HL-60 (cell line): ENCODE measurements around the gene LYVE1.

Experiments used
- DNase-seq, 2 experiments: peaks; one replicate each; pipeline ENCODE4 v3.0.0-alpha.2; 2010 to 2020; ENCODE audit warnings: low read depth in 1 of 2, low spot score in 1 of 2
- H3K27ac ChIP-seq: fragments of 250-450 bp; sonication (Bioruptor Pico); replicated peaks from 2 replicates; pipeline ENCODE4 v1.5.1; 2020; ENCODE audit warnings: mild to moderate bottlenecking, moderate library complexity
- H3K27me3 ChIP-seq: fragments of 250-450 bp; sonication (Bioruptor Pico); 2 replicates; pipeline ENCODE4 v1.5.1; 2021; ENCODE audit warnings: mild to moderate bottlenecking, moderate library complexity; ENCODE audit not compliant: insufficient read depth, poor library complexity, severe bottlenecking
- H3K4me3 ChIP-seq: replicated peaks from 2 replicates; pipeline ENCODE4 v1.5.1; 2011; ENCODE audit warnings: mild to moderate bottlenecking, control low read depth, low read length; ENCODE audit not compliant: insufficient read depth
- GABPA ChIP-seq: IDR thresholded peaks from 2 replicates; pipeline ENCODE4 v1.6.1; 2012; ENCODE audit warnings: low read depth
- POLR2AphosphoS5 ChIP-seq: IDR thresholded peaks from 2 replicates; pipeline ENCODE4 v1.6.1; 2012; ENCODE audit warnings: low read depth
- SPI1 ChIP-seq: IDR thresholded peaks from 2 replicates; pipeline ENCODE4 v1.6.1; 2012; ENCODE audit warnings: low read depth, mild to moderate bottlenecking, borderline replicate concordance
- TF ChIP-seq, protein P1 (sequence below): IDR thresholded peaks from 2 replicates; pipeline ENCODE4 v1.6.1; 2012; ENCODE audit warnings: low read depth; ENCODE audit not compliant: insufficient replicate concordance
- TF ChIP-seq, protein P2 (sequence below): IDR thresholded peaks from one replicate; pipeline ENCODE4 v1.5.1; 2011; ENCODE audit warnings: low read length, control low read depth, inconsistent platforms; ENCODE audit not compliant: insufficient read depth

LYVE1 gene

DNA sequence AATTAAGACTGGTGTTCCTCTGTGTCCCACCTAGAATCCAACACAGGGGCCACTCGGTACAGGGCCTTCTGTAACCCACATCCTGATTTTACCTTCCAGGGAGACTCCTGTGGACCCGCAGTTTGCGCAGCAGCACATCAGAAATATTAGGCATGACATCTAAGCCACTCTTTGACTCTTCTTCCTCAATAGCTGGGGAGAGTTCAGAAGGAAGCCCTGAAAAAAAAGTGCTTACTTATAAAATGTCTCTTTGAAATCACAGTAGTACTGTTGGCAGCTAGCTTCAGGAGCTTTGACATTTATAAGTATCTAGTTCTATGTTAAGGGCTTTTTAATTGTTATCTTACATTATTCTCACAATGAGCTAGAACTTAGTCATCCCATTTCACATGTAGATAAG, 41.2 kb upstream of the LYVE1 start:
- no peaks in the 10 kb centered on the region for H3K27me3 ChIP-seq
- H3K27ac ChIP-seq: no peak overlapping the region
- no peak overlapping the region for H3K4me3 ChIP-seq
- TF ChIP-seq SPI1: no peak
- TF ChIP-seq, protein P1, sequence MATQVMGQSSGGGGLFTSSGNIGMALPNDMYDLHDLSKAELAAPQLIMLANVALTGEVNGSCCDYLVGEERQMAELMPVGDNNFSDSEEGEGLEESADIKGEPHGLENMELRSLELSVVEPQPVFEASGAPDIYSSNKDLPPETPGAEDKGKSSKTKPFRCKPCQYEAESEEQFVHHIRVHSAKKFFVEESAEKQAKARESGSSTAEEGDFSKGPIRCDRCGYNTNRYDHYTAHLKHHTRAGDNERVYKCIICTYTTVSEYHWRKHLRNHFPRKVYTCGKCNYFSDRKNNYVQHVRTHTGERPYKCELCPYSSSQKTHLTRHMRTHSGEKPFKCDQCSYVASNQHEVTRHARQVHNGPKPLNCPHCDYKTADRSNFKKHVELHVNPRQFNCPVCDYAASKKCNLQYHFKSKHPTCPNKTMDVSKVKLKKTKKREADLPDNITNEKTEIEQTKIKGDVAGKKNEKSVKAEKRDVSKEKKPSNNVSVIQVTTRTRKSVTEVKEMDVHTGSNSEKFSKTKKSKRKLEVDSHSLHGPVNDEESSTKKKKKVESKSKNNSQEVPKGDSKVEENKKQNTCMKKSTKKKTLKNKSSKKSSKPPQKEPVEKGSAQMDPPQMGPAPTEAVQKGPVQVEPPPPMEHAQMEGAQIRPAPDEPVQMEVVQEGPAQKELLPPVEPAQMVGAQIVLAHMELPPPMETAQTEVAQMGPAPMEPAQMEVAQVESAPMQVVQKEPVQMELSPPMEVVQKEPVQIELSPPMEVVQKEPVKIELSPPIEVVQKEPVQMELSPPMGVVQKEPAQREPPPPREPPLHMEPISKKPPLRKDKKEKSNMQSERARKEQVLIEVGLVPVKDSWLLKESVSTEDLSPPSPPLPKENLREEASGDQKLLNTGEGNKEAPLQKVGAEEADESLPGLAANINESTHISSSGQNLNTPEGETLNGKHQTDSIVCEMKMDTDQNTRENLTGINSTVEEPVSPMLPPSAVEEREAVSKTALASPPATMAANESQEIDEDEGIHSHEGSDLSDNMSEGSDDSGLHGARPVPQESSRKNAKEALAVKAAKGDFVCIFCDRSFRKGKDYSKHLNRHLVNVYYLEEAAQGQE: no peak
- TF ChIP-seq, protein P2, sequence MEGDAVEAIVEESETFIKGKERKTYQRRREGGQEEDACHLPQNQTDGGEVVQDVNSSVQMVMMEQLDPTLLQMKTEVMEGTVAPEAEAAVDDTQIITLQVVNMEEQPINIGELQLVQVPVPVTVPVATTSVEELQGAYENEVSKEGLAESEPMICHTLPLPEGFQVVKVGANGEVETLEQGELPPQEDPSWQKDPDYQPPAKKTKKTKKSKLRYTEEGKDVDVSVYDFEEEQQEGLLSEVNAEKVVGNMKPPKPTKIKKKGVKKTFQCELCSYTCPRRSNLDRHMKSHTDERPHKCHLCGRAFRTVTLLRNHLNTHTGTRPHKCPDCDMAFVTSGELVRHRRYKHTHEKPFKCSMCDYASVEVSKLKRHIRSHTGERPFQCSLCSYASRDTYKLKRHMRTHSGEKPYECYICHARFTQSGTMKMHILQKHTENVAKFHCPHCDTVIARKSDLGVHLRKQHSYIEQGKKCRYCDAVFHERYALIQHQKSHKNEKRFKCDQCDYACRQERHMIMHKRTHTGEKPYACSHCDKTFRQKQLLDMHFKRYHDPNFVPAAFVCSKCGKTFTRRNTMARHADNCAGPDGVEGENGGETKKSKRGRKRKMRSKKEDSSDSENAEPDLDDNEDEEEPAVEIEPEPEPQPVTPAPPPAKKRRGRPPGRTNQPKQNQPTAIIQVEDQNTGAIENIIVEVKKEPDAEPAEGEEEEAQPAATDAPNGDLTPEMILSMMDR: no peak
- no peak for TF ChIP-seq GABPA
- no peak for TF ChIP-seq POLR2AphosphoS5
- DNase-seq: no peak

DNA sequence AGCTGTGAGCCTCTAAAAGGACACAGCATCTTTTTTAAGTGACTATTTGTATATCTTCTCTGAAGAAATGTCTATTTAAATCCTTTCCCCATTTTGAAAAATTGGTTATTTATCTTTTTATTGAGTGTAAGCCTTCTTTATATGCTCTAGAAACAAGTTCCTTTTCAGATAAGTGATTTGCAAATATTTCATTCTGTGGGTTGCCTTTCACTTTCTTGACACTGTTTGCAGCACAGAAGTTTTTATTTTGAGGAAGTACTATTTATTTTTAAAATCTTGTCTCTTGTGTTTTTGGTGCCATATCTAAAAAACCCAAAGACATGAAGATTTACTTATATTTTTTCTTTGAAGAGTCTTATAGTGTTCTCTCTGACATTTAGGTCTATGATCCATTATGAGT, 40.1 kb upstream of the LYVE1 start:
- no peak overlapping the region for H3K4me3 ChIP-seq
- TF ChIP-seq, protein P1: no peak
- TF ChIP-seq, protein P2: no peak
- TF ChIP-seq SPI1 (no peak), GABPA (no peak), POLR2AphosphoS5 (no peak)

DNA sequence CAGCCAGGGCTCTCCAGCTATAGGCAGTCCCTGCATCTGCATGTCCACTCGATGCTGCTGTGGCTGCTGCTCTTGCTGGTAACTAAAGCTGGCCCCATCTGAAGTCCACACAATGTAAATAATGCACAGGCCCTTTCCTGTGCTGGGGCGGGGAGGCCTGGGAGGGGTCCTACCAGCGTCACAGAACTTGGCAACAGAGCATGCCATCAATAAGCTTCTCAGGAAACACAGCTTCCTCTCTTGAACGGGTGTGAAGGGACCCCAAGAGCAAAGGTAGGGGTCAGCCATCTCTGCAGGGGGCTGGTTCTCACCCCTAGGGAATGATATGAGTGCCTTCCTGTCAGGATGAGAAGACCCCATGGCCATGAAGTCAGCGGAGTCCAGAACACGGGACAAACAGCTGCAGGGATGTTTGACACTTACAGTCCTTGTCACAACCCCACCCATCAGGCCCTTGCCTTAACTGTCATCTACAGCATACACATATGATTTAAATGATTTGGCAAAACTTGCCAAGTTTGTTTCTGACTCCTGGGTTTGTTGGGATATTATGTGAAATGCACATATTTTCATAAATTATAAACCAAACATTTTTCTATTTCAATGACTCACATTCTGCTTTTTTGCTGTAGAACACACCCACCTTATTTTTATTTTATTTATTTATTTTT, 39.1 kb upstream of the LYVE1 start:
- DNase-seq: no peak
- Histone ChIP-seq H3K4me3 (no peak overlapping the region), H3K27ac (peak overlapping the region; percentile 87), H3K27me3 (no peaks in the 10 kb centered on the region)
- TF ChIP-seq, protein P1: no peak
- TF ChIP-seq GABPA (no peak), SPI1 (no peak), POLR2AphosphoS5 (no peak)
- TF ChIP-seq, protein P2: no peak

More for the DNA sequence above, 40.1 kb upstream of the LYVE1 start:
- peak in 1 of 2 experiments; percentile 23 for DNase-seq
- Histone ChIP-seq H3K27me3 (no peaks in the 10 kb centered on the region), H3K27ac (peak overlapping the region; percentile 87)
